Measurements from ENCODE around the gene TXN2. TPM values are rescaled to one million over a fixed set of nuclear protein-coding genes. Genes with fewer than 3 reads are reported as not detected.

The TXN2 gene
- total RNA-seq, 1 donor from 2014 or later = 94.0 TPM

- peaks cover 5% of the 10 kb centered on the region for H3K4me1 Mint-ChIP-seq (ENCODE audit: low read depth)
- no peak overlapping the region for H3K27ac Mint-ChIP-seq
- H3K9me3 Mint-ChIP-seq = no peaks in the 10 kb centered on the region
- H3K36me3 Mint-ChIP-seq (ENCODE audit: low read depth) = peaks cover 30% of the 10 kb centered on the region
- peak overlapping the region; percentile 72 for H3K4me3 Mint-ChIP-seq (ENCODE audit: low read depth)
- intact Hi-C loops (cut with micrococcal nuclease) = no loop called here
- no peaks in the 10 kb centered on the region for H3K27me3 Mint-ChIP-seq (ENCODE audit: low read depth)
- DNase-seq (ENCODE audit: low spot score) = no peak
These were observed 26.1 kb upstream of the TXN2 start for GRCh38 chr22:36507518-36508010.

- intact Hi-C loops (cut with micrococcal nuclease) = no loop called here
- no peak within 1 kb of the TSS for H3K27ac Mint-ChIP-seq
- H3K9me3 Mint-ChIP-seq = no peaks in the 10 kb centered on the region
- H3K4me1 Mint-ChIP-seq (ENCODE audit: low read depth) = peaks cover 5% of the 10 kb centered on the region
- H3K4me3 Mint-ChIP-seq (ENCODE audit: low read depth) = peak within 1 kb of the TSS; percentile 72
- H3K27me3 Mint-ChIP-seq (ENCODE audit: low read depth) = no peaks in the 10 kb centered on the region
- H3K36me3 Mint-ChIP-seq (ENCODE audit: low read depth) = peaks cover 23% of the 10 kb centered on the region
- peak; percentile 92 for DNase-seq (ENCODE audit: low spot score)
These were observed 25.4 kb upstream of the TXN2 start, which contains the start of gene FOXRED2 for GRCh38 chr22:36506637-36507517. Gene FOXRED2 (minus strand): TSS chr22:36507040. CDS start chr22:36506422, 618 bp downstream.

- no peak overlapping the region for H3K27ac Mint-ChIP-seq
- no peaks in the 10 kb centered on the region for H3K27me3 Mint-ChIP-seq (ENCODE audit: low read depth)
- peaks cover 5% of the 10 kb centered on the region for H3K4me1 Mint-ChIP-seq (ENCODE audit: low read depth)
- intact Hi-C loops (cut with micrococcal nuclease) = no loop called here
- H3K36me3 Mint-ChIP-seq (ENCODE audit: low read depth) = peaks cover 18% of the 10 kb centered on the region
- no peak for DNase-seq (ENCODE audit: low spot score)
- H3K9me3 Mint-ChIP-seq = no peaks in the 10 kb centered on the region
- H3K4me3 Mint-ChIP-seq (ENCODE audit: low read depth) = peak overlapping the region; percentile 72
These were observed 24.7 kb upstream of the TXN2 start for GRCh38 chr22:36505998-36506635.

GRCh38 chr22:36497910-36498665 lies 16.6 kb upstream of the TXN2 start:
- peaks cover 21% of the 10 kb centered on the region for H3K36me3 Mint-ChIP-seq (ENCODE audit: low read depth)
- H3K4me3 Mint-ChIP-seq (ENCODE audit: low read depth) = no peak overlapping the region
- H3K9me3 Mint-ChIP-seq = no peaks in the 10 kb centered on the region
- DNase-seq (ENCODE audit: low spot score) = no peak
- peaks cover 3% of the 10 kb centered on the region for H3K4me1 Mint-ChIP-seq (ENCODE audit: low read depth)
- H3K27ac Mint-ChIP-seq = no peak overlapping the region
- intact Hi-C loops (cut with micrococcal nuclease) = no loop called here
- H3K27me3 Mint-ChIP-seq (ENCODE audit: low read depth) = no peaks in the 10 kb centered on the region

- no peaks in the 10 kb centered on the region for H3K27me3 Mint-ChIP-seq (ENCODE audit: low read depth)
- H3K4me1 Mint-ChIP-seq (ENCODE audit: low read depth) = peaks cover 3% of the 10 kb centered on the region
- intact Hi-C loops (cut with micrococcal nuclease) = no loop called here
- no peak overlapping the region for H3K4me3 Mint-ChIP-seq (ENCODE audit: low read depth)
- peaks cover 26% of the 10 kb centered on the region for H3K36me3 Mint-ChIP-seq (ENCODE audit: low read depth)
- H3K27ac Mint-ChIP-seq = no peak overlapping the region
- H3K9me3 Mint-ChIP-seq = no peaks in the 10 kb centered on the region
- no peak for DNase-seq (ENCODE audit: low spot score)
These were observed 12.3 kb upstream of the TXN2 start for GRCh38 chr22:36493690-36494110.

GRCh38 chr22:36492109-36492508 lies 10.7 kb upstream of the TXN2 start:
- Mint-ChIP-seq H3K27me3 (ENCODE audit: low read depth) (no peaks in the 10 kb centered on the region), H3K9me3 (no peaks in the 10 kb centered on the region), H3K4me3 (ENCODE audit: low read depth) (no peak overlapping the region), H3K27ac (no peak overlapping the region), H3K4me1 (ENCODE audit: low read depth) (peaks cover 3% of the 10 kb centered on the region), H3K36me3 (ENCODE audit: low read depth) (peaks cover 27% of the 10 kb centered on the region)
- DNase-seq (ENCODE audit: low spot score) = no peak
- intact Hi-C loops (cut with micrococcal nuclease) = no loop called here

GRCh38 chr22:36491155-36491554 lies 9.7 kb upstream of the TXN2 start:
- intact Hi-C loops (cut with micrococcal nuclease) = no loop called here

GRCh38 chr22:36486619-36487384 lies 5.4 kb upstream of the TXN2 start:
- peak; percentile 45 for DNase-seq (ENCODE audit: low spot score)
- H3K9me3 Mint-ChIP-seq = no peaks in the 10 kb centered on the region
- H3K36me3 Mint-ChIP-seq (ENCODE audit: low read depth) = peaks cover 20% of the 10 kb centered on the region
- intact Hi-C loops (cut with micrococcal nuclease) = no loop called here
- H3K27me3 Mint-ChIP-seq (ENCODE audit: low read depth) = no peaks in the 10 kb centered on the region
- peaks cover 5% of the 10 kb centered on the region for H3K4me1 Mint-ChIP-seq (ENCODE audit: low read depth)
- no peak overlapping the region for H3K4me3 Mint-ChIP-seq (ENCODE audit: low read depth)
- H3K27ac Mint-ChIP-seq = no peak overlapping the region

More at GRCh38 chr22:36491155-36491554, 9.7 kb upstream of the TXN2 start:
- no peak overlapping the region for H3K4me3 Mint-ChIP-seq (ENCODE audit: low read depth)
- no peaks in the 10 kb centered on the region for H3K27me3 Mint-ChIP-seq (ENCODE audit: low read depth)
- DNase-seq (ENCODE audit: low spot score) = no peak
- no peak overlapping the region for H3K27ac Mint-ChIP-seq
- no peaks in the 10 kb centered on the region for H3K9me3 Mint-ChIP-seq
- H3K4me1 Mint-ChIP-seq (ENCODE audit: low read depth) = peaks cover 6% of the 10 kb centered on the region
- H3K36me3 Mint-ChIP-seq (ENCODE audit: low read depth) = peaks cover 27% of the 10 kb centered on the region

- H3K27me3 Mint-ChIP-seq (ENCODE audit: low read depth) = no peaks in the 10 kb centered on the region
- H3K36me3 Mint-ChIP-seq (ENCODE audit: low read depth) = peaks cover 33% of the 10 kb centered on the region
- H3K27ac Mint-ChIP-seq = peak overlapping the region; percentile 94
- H3K4me3 Mint-ChIP-seq (ENCODE audit: low read depth) = peak overlapping the region; percentile 97
- peaks cover 10% of the 10 kb centered on the region for H3K4me1 Mint-ChIP-seq (ENCODE audit: low read depth)
- no peak for DNase-seq (ENCODE audit: low spot score)
- no peaks in the 10 kb centered on the region for H3K9me3 Mint-ChIP-seq
- intact Hi-C loops (cut with micrococcal nuclease) = loop anchor here (1.0 kb wide), 1 partner anchor 48 kb away; the partner anchor contains the start of gene EIF3D
These were observed 473 bp downstream of the TXN2 start for GRCh38 chr22:36480941-36481392.

- no peak for DNase-seq (ENCODE audit: low spot score)
- Mint-ChIP-seq H3K36me3 (ENCODE audit: low read depth) (peaks cover 52% of the 10 kb centered on the region), H3K4me1 (ENCODE audit: low read depth) (peaks cover 10% of the 10 kb centered on the region), H3K27ac (no peak overlapping the region), H3K9me3 (no peaks in the 10 kb centered on the region), H3K4me3 (ENCODE audit: low read depth) (no peak overlapping the region), H3K27me3 (ENCODE audit: low read depth) (no peaks in the 10 kb centered on the region)
- intact Hi-C loops (cut with micrococcal nuclease) = no loop called here
These were observed 2.5 kb downstream of the TXN2 start for GRCh38 chr22:36478966-36479365.

- intact Hi-C loops (cut with micrococcal nuclease) = no loop called here
- Mint-ChIP-seq H3K9me3 (no peaks in the 10 kb centered on the region), H3K4me1 (ENCODE audit: low read depth) (peaks cover 7% of the 10 kb centered on the region), H3K27me3 (ENCODE audit: low read depth) (no peaks in the 10 kb centered on the region), H3K36me3 (ENCODE audit: low read depth) (peaks cover 62% of the 10 kb centered on the region), H3K4me3 (ENCODE audit: low read depth) (no peak overlapping the region), H3K27ac (no peak overlapping the region)
- DNase-seq (ENCODE audit: low spot score) = no peak
These were observed 6.1 kb downstream of the TXN2 start for GRCh38 chr22:36475341-36475740.

GRCh38 chr22:36472689-36473088 lies 8.8 kb downstream of the TXN2 start:
- H3K36me3 Mint-ChIP-seq (ENCODE audit: low read depth) = peaks cover 61% of the 10 kb centered on the region
- H3K9me3 Mint-ChIP-seq = no peaks in the 10 kb centered on the region
- H3K4me1 Mint-ChIP-seq (ENCODE audit: low read depth) = peaks cover 15% of the 10 kb centered on the region
- no peak overlapping the region for H3K4me3 Mint-ChIP-seq (ENCODE audit: low read depth)
- no peak overlapping the region for H3K27ac Mint-ChIP-seq
- intact Hi-C loops (cut with micrococcal nuclease) = loop anchor here (5.0 kb wide), 1 partner anchor 85 kb away; the partner anchor contains the start of gene MYH9
- no peak for DNase-seq (ENCODE audit: low spot score)
- no peaks in the 10 kb centered on the region for H3K27me3 Mint-ChIP-seq (ENCODE audit: low read depth)
